H9 (cell line): Measurements from ENCODE around the gene LRRC7. TPM values are rescaled to one million over a fixed set of nuclear protein-coding genes. Genes with fewer than 3 reads are reported as not detected.

Source experiments
- DNase-seq: peaks from one replicate; pipeline ENCODE4 v3.0.0-alpha.2; 2017
- H2AFZ ChIP-seq: one replicate; pipeline ENCODE4 v1.6.1; 2013; ENCODE audit warnings: mild to moderate bottlenecking, low read length, control low read depth, moderate library complexity
- H2AK5ac ChIP-seq: 2 replicates; pipeline ENCODE4 v1.6.1; 2013; ENCODE audit warnings: low read length, control low read depth, mixed read lengths; ENCODE audit not compliant: insufficient read length
- H2BK120ac ChIP-seq: one replicate; pipeline ENCODE4 v1.6.1; 2013; ENCODE audit warnings: low read depth, mild to moderate bottlenecking, low read length, control low read depth, inconsistent platforms; ENCODE audit not compliant: poor library complexity, severe bottlenecking
- H2BK12ac ChIP-seq: 2 replicates; pipeline ENCODE4 v1.6.1; 2013; ENCODE audit warnings: low read length, control low read depth, mixed read lengths, low read depth; ENCODE audit not compliant: insufficient read length
- H2BK15ac ChIP-seq: 2 replicates; pipeline ENCODE4 v1.6.1; 2013; ENCODE audit warnings: low read depth, low read length, control low read depth
- H2BK20ac ChIP-seq: one replicate; pipeline ENCODE4 v1.6.1; 2013; ENCODE audit warnings: low read depth, mild to moderate bottlenecking, low read length, control low read depth, inconsistent platforms; ENCODE audit not compliant: poor library complexity, severe bottlenecking
- H2BK5ac ChIP-seq: 2 replicates; pipeline ENCODE4 v1.6.1; 2013; ENCODE audit warnings: low read length, control low read depth, mixed read lengths; ENCODE audit not compliant: insufficient read length
- H3K14ac ChIP-seq: 2 replicates; pipeline ENCODE4 v1.6.1; 2013; ENCODE audit warnings: low read length, control low read depth; ENCODE audit not compliant: insufficient read depth
- H3K18ac ChIP-seq: 2 replicates; pipeline ENCODE4 v1.6.1; 2013; ENCODE audit warnings: low read depth, mild to moderate bottlenecking, mixed read lengths, low read length, control low read depth; ENCODE audit not compliant: insufficient read length
- H3K23ac ChIP-seq: 2 replicates; pipeline ENCODE4 v1.6.1; 2013; ENCODE audit warnings: low read length, control low read depth, mixed read lengths, low read depth; ENCODE audit not compliant: insufficient read length
- H3K23me2 ChIP-seq: 2 replicates; pipeline ENCODE4 v1.6.1; 2013; ENCODE audit warnings: low read depth, mild to moderate bottlenecking, mixed read lengths, low read length, control low read depth; ENCODE audit not compliant: insufficient read length, poor library complexity, severe bottlenecking
- H3K27ac ChIP-seq: 2 replicates; pipeline ENCODE4 v1.5.1; 2013; ENCODE audit warnings: low read length, control low read depth, mixed read lengths, low read depth; ENCODE audit not compliant: insufficient read length
- H3K27me3 ChIP-seq: 2 replicates; pipeline ENCODE4 v1.6.1; 2013; ENCODE audit warnings: low read length, control low read depth, inconsistent platforms; ENCODE audit not compliant: insufficient read depth
- H3K4ac ChIP-seq: 2 replicates; pipeline ENCODE4 v1.6.1; 2013; ENCODE audit warnings: low read depth, mild to moderate bottlenecking, control low read depth, inconsistent platforms, low read length, moderate library complexity
- H3K4me1 ChIP-seq: 2 replicates; pipeline ENCODE4 v1.6.1; 2013; ENCODE audit warnings: low read length, control low read depth, inconsistent platforms; ENCODE audit not compliant: insufficient read depth
- H3K4me2 ChIP-seq: 2 replicates; pipeline ENCODE4 v1.6.1; 2013; ENCODE audit warnings: low read length, control low read depth, mixed read lengths; ENCODE audit not compliant: insufficient read length, insufficient read depth
- H3K56ac ChIP-seq: 2 replicates; pipeline ENCODE4 v1.6.1; 2013; ENCODE audit warnings: low read depth, mild to moderate bottlenecking, mixed read lengths, low read length, control low read depth; ENCODE audit not compliant: insufficient read length
- H3K79me1 ChIP-seq: 2 replicates; pipeline ENCODE4 v1.6.1; 2013; ENCODE audit warnings: low read depth, mild to moderate bottlenecking, moderate library complexity, low read length, control low read depth, inconsistent platforms; ENCODE audit not compliant: insufficient read depth, poor library complexity, severe bottlenecking
- H3K79me2 ChIP-seq: 2 replicates; pipeline ENCODE4 v1.6.1; 2013; ENCODE audit warnings: low read length, control low read depth, inconsistent platforms; ENCODE audit not compliant: insufficient read depth
- H3K9ac ChIP-seq: 2 replicates; pipeline ENCODE4 v1.6.1; 2013; ENCODE audit warnings: low read length, control low read depth, mixed read lengths; ENCODE audit not compliant: insufficient read length; ENCODE audit errors: extremely low read depth
- H3K9me3 ChIP-seq: one replicate; pipeline ENCODE4 v1.6.1; 2013; ENCODE audit warnings: low read depth, low read length, inconsistent platforms; ENCODE audit not compliant: control insufficient read depth
- H3T11ph ChIP-seq: one replicate; pipeline ENCODE4 v1.6.1; 2013; ENCODE audit warnings: mild to moderate bottlenecking, low read length, control low read depth, inconsistent platforms
- H4K20me1 ChIP-seq: one replicate; pipeline ENCODE4 v1.6.1; 2013; ENCODE audit not compliant: control insufficient read depth, insufficient read length, insufficient read depth
- H4K5ac ChIP-seq: 2 replicates; pipeline ENCODE4 v1.6.1; 2013; ENCODE audit warnings: low read depth, mild to moderate bottlenecking, mixed read lengths, low read length, control low read depth; ENCODE audit not compliant: insufficient read length
- H4K8ac ChIP-seq: replicated peaks from 2 replicates; pipeline ENCODE4 v1.6.1; 2013; ENCODE audit warnings: low read length, control low read depth, mixed read lengths, low read depth; ENCODE audit not compliant: insufficient read length
- H4K91ac ChIP-seq: 2 replicates; pipeline ENCODE4 v1.6.1; 2013; ENCODE audit warnings: low read depth, mild to moderate bottlenecking, moderate library complexity, mixed read lengths, low read length, control low read depth; ENCODE audit not compliant: insufficient read length
- H3K27ac Mint-ChIP-seq, 3 experiments: 2 replicates in 2 of 3; 3 replicates in 1 of 3; pipeline ENCODE4 v1.8.0; 2020 to 2021; ENCODE audit warnings: mixed read lengths in 3 of 3, mild to moderate bottlenecking in 1 of 3, moderate library complexity in 1 of 3
- H3K27me3 Mint-ChIP-seq: 2 replicates; pipeline ENCODE4 v1.8.0; 2021; ENCODE audit warnings: low read depth, mild to moderate bottlenecking, moderate library complexity, mixed read lengths
- H3K36me3 Mint-ChIP-seq, 3 experiments: 2 replicates in 2 of 3; 3 replicates in 1 of 3; pipeline ENCODE4 v1.8.0; 2020 to 2021; ENCODE audit warnings: low read depth in 3 of 3, mixed read lengths in 3 of 3; ENCODE audit not compliant: insufficient read depth in 1 of 3
- H3K4me1 Mint-ChIP-seq, 2 experiments: 2 replicates each; pipeline ENCODE4 v1.8.0; 2020; ENCODE audit warnings: mixed read lengths in 2 of 2
- H3K4me3 Mint-ChIP-seq, 2 experiments: 2 replicates in 1 of 2; 3 replicates in 1 of 2; pipeline ENCODE4 v1.8.0; 2020 to 2021; ENCODE audit warnings: mild to moderate bottlenecking in 2 of 2, mixed read lengths in 2 of 2, moderate library complexity in 1 of 2
- H3K9me3 Mint-ChIP-seq, 2 experiments: 2 replicates in 1 of 2; 3 replicates in 1 of 2; pipeline ENCODE4 v1.8.0; 2020; ENCODE audit warnings: mild to moderate bottlenecking in 2 of 2, mixed read lengths in 2 of 2, moderate library complexity in 1 of 2
- CTCF ChIP-seq: fragments of 200-600 bp; sonication (generic); conservative IDR thresholded peaks from 3 replicates; pipeline ENCODE4 v1.8.0; 2021; ENCODE audit warnings: antibody characterized with exemption, mild to moderate bottlenecking
- WGBS: extraction: QIAGEN DNeasy Blood & Tissue Kit; methylation state at CpG from one replicate; pipeline ENCODE4 v1.1.7; 2013; ENCODE audit warnings: missing lambda C conversion rate, low lambda C conversion rate, mixed read lengths; ENCODE audit not compliant: insufficient read length; ENCODE audit errors: extremely low coverage; 5-methylcytosine and 5-hydroxymethylcytosine counted together
- total RNA-seq: library from RNA; stranded (reverse); gene quantifications from 2 replicates; pipeline ENCODE4 v1.2.1, GENCODE V29; 2021

Gene LRRC7
- total RNA-seq, 1 experiment from 2014 or later: not detected

GRCh38 chr1:69991644-69992043 lies 423.9 kb downstream of the LRRC7 start:
- Histone ChIP-seq H2BK20ac (no peak overlapping the region), H3K4me1 (no peaks in the 10 kb centered on the region; the same call in 1 of the 2 replicates), H2BK120ac (no peak overlapping the region), H3K18ac (no peak overlapping the region), H3K23me2 (no peaks in the 10 kb centered on the region), H3T11ph (no peak overlapping the region), H3K27ac (no peak overlapping the region), H2AFZ (no peak overlapping the region), H3K9ac (no peak overlapping the region), H3K4ac (no peak overlapping the region), H3K56ac (no peak overlapping the region), H3K27me3 (no peaks in the 10 kb centered on the region), H3K14ac (no peak overlapping the region), H2BK12ac (no peak overlapping the region), H3K23ac (no peak overlapping the region), H3K79me2 (no peaks in the 10 kb centered on the region), H4K8ac (no peak overlapping the region), H4K91ac (no peak overlapping the region), H2AK5ac (no peak overlapping the region), H2BK15ac (no peak overlapping the region), H2BK5ac (no peak overlapping the region), H3K4me2 (no peak overlapping the region), H3K9me3 (no peaks in the 10 kb centered on the region), H4K5ac (no peak overlapping the region), H4K20me1 (no peaks in the 10 kb centered on the region), H3K79me1 (no peaks in the 10 kb centered on the region)
- no peak for TF ChIP-seq CTCF
- no peak for DNase-seq
- no CpG with 5 or more reads among the region's 3 CpGs for WGBS
- Mint-ChIP-seq H3K27ac (no peak overlapping the region; a peak in 1 of 7 replicates), H3K4me1 (peaks cover 0 to 7% of the 10 kb centered on the region in 2 experiments; a peak in 2 of 4 replicates), H3K36me3 (no peaks in the 10 kb centered on the region), H3K4me3 (no peak overlapping the region), H3K9me3 (no peaks in the 10 kb centered on the region), H3K27me3 (no peaks in the 10 kb centered on the region)
